IMR-90 (cell line): ENCODE results near the gene TIMP1. TPM values are rescaled to one million over a fixed set of nuclear protein-coding genes. Genes with fewer than 3 reads are reported as not detected.

Source experiments
- ATAC-seq: fragments of 200-7000 bp; cut with Tn5 transposase; 2 replicates; pipeline ENCODE4 v1.9.1; 2020; ENCODE audit warnings: low read depth, mild to moderate bottlenecking, moderate library complexity
- BruUV-seq: library from RNA; stranded (reverse); fragments of 400-500 nt; replicated peaks from 2 replicates; lab custom pipeline; 2021; lab: Mats Ljungman, UMichigan
- CTCF ChIA-PET: fragments of 300-600 bp; formaldehyde crosslinking; extraction: SDS; loops from one replicate; lab custom pipeline; 2021; ENCODE audit warnings: antibody characterized with exemption; lab: Yijun Ruan, JAX
- POLR2A ChIA-PET: fragments of 300-600 bp; sonication (Branson Sonifier 250); formaldehyde crosslinking; loops from one replicate; lab custom pipeline; 2022; ENCODE audit warnings: antibody characterized with exemption; ENCODE audit not compliant: unreplicated experiment; lab: Charles Lee
- DNase-seq: peaks from one replicate; pipeline ENCODE4 v3.0.0; 2013
- H2AFZ ChIP-seq: replicated peaks from 2 replicates; pipeline ENCODE3; 2013; ENCODE audit warnings: low read length, mild to moderate bottlenecking; ENCODE audit not compliant: poor library complexity
- H2AK5ac ChIP-seq: 2 replicates; pipeline ENCODE4 v1.6.1; 2013; ENCODE audit warnings: low read depth, low read length, inconsistent platforms
- H2AK9ac ChIP-seq: replicated peaks from 2 replicates; pipeline ENCODE3; 2013; ENCODE audit warnings: mild to moderate bottlenecking, low read depth, low read length, moderate library complexity; ENCODE audit not compliant: poor library complexity
- H2BK120ac ChIP-seq: 2 replicates; pipeline ENCODE4 v1.6.1; 2013; ENCODE audit warnings: low read depth, low read length, inconsistent platforms
- H2BK15ac ChIP-seq: 3 replicates; pipeline ENCODE4 v1.6.1; 2013; ENCODE audit warnings: low read depth, low read length, inconsistent platforms
- H2BK20ac ChIP-seq: 2 replicates; pipeline ENCODE4 v1.6.1; 2013; ENCODE audit warnings: low read depth, mild to moderate bottlenecking, inconsistent platforms, low read length, moderate library complexity
- H2BK5ac ChIP-seq: 2 replicates; pipeline ENCODE4 v1.6.1; 2013; ENCODE audit warnings: mild to moderate bottlenecking, low read depth, low read length, inconsistent platforms; ENCODE audit not compliant: poor library complexity, severe bottlenecking
- H3K14ac ChIP-seq: replicated peaks from 2 replicates; pipeline ENCODE4 v1.6.1; 2013; ENCODE audit warnings: low read depth, low read length, inconsistent platforms
- H3K18ac ChIP-seq: 2 replicates; pipeline ENCODE4 v1.6.1; 2013; ENCODE audit warnings: low read depth, low read length, control low read depth
- H3K23ac ChIP-seq: 2 replicates; pipeline ENCODE4 v1.6.1; 2013; ENCODE audit warnings: low read depth, low read length, inconsistent platforms
- H3K27ac ChIP-seq: 2 replicates; pipeline ENCODE4 v1.5.1; 2013; ENCODE audit warnings: mild to moderate bottlenecking, control low read depth, low read length; ENCODE audit not compliant: insufficient read depth
- H3K27me3 ChIP-seq: 2 replicates; pipeline ENCODE4 v1.6.1; 2013; ENCODE audit warnings: low read length; ENCODE audit not compliant: control insufficient read depth, insufficient read depth
- H3K36me3 ChIP-seq: 2 replicates; pipeline ENCODE4 v1.6.1; 2013; ENCODE audit warnings: low read length, mixed read lengths; ENCODE audit not compliant: control insufficient read depth, insufficient read depth
- H3K4ac ChIP-seq: 2 replicates; pipeline ENCODE4 v1.6.1; 2013; ENCODE audit warnings: low read depth, low read length, inconsistent platforms
- H3K4me1 ChIP-seq: 2 replicates; pipeline ENCODE4 v1.6.1; 2013; ENCODE audit warnings: low read length, mixed read lengths; ENCODE audit not compliant: control insufficient read depth, insufficient read depth
- H3K4me2 ChIP-seq: 2 replicates; pipeline ENCODE4 v1.6.1; 2013; ENCODE audit warnings: low read depth, mild to moderate bottlenecking, control low read depth, low read length, moderate library complexity
- H3K4me3 ChIP-seq: 2 replicates; pipeline ENCODE4 v1.5.1; 2013; ENCODE audit warnings: low read depth, mild to moderate bottlenecking, control low read depth, low read length, moderate library complexity; ENCODE audit not compliant: insufficient read depth
- H3K56ac ChIP-seq: 2 replicates; pipeline ENCODE4 v1.6.1; 2013; ENCODE audit warnings: low read length, inconsistent platforms; ENCODE audit not compliant: insufficient read depth; ENCODE audit errors: extremely low read depth
- H3K79me1 ChIP-seq, 2 experiments: 2 replicates each; pipeline ENCODE4 v1.6.1; 2013; ENCODE audit warnings: low read length in 2 of 2, inconsistent platforms in 1 of 2, low read depth in 1 of 2
- H3K9ac ChIP-seq: 2 replicates; pipeline ENCODE4 v1.6.1; 2013; ENCODE audit warnings: low read depth, low read length, control low read depth
- H3K9me1 ChIP-seq: 2 replicates; pipeline ENCODE4 v1.6.1; 2013; ENCODE audit warnings: low read length, inconsistent platforms; ENCODE audit not compliant: insufficient read depth
- H3K9me3 ChIP-seq: 2 replicates; pipeline ENCODE4 v1.6.1; 2013; ENCODE audit warnings: low read length; ENCODE audit not compliant: control insufficient read depth, insufficient read depth
- H4K20me1 ChIP-seq: 2 replicates; pipeline ENCODE4 v1.6.1; 2013; ENCODE audit warnings: low read length, inconsistent platforms; ENCODE audit not compliant: insufficient read depth
- H4K5ac ChIP-seq: 2 replicates; pipeline ENCODE4 v1.6.1; 2013; ENCODE audit warnings: mild to moderate bottlenecking, low read depth, low read length, control low read depth
- H4K8ac ChIP-seq, 2 experiments: 2 replicates each; pipeline ENCODE4 v1.6.1; 2013; ENCODE audit warnings: low read depth in 2 of 2, low read length in 2 of 2, control low read depth in 1 of 2, inconsistent platforms in 1 of 2
- H4K91ac ChIP-seq: 2 replicates; pipeline ENCODE4 v1.6.1; 2013; ENCODE audit warnings: low read depth, low read length, inconsistent platforms; ENCODE audit not compliant: insufficient read depth
- CEBPB ChIP-seq: IDR thresholded peaks from 2 replicates; pipeline ENCODE4 v1.6.1; 2012; ENCODE audit warnings: low read depth, low read length, improper control_type of control experiment
- CHD1 ChIP-seq: IDR thresholded peaks from 2 replicates; pipeline ENCODE4 v1.6.1; 2012; ENCODE audit warnings: low read depth, low read length, improper control_type of control experiment
- FOS ChIP-seq: fragments of 150-350 bp; IDR thresholded peaks from 2 replicates; pipeline ENCODE4 v1.6.1; 2016; ENCODE audit warnings: low read depth, low read length
- MAFK ChIP-seq: IDR thresholded peaks from 2 replicates; pipeline ENCODE4 v1.6.1; 2012; ENCODE audit warnings: low read depth, low read length, improper control_type of control experiment
- MAZ ChIP-seq: IDR thresholded peaks from 2 replicates; pipeline ENCODE4 v1.6.1; 2012; ENCODE audit warnings: low read depth, mild to moderate bottlenecking, low read length, improper control_type of control experiment, moderate library complexity, borderline replicate concordance
- MXI1 ChIP-seq: IDR thresholded peaks from 2 replicates; pipeline ENCODE4 v1.6.1; 2012; ENCODE audit warnings: low read depth, mild to moderate bottlenecking, low read length, moderate library complexity, borderline replicate concordance
- NFE2L2 ChIP-seq: fragments of 150-350 bp; IDR thresholded peaks from 2 replicates; pipeline ENCODE4 v1.6.1; 2016; ENCODE audit warnings: low read depth, mild to moderate bottlenecking, low read length
- RAD21 ChIP-seq: IDR thresholded peaks from 2 replicates; pipeline ENCODE4 v1.6.1; 2012; ENCODE audit warnings: low read length, improper control_type of control experiment
- RCOR1 ChIP-seq: IDR thresholded peaks from 2 replicates; pipeline ENCODE4 v1.6.1; 2012; ENCODE audit warnings: mild to moderate bottlenecking, low read length, improper control_type of control experiment; ENCODE audit not compliant: insufficient replicate concordance
- RFX5 ChIP-seq: IDR thresholded peaks from 2 replicates; pipeline ENCODE4 v1.8.0; 2012; ENCODE audit warnings: low read depth, mild to moderate bottlenecking, low read length, moderate library complexity
- WGBS, 2 experiments: methylation state at CpG; one replicate each; pipeline versions ENCODE4 v1.1.5 to v1.1.7; 2013; ENCODE audit warnings: missing lambda C conversion rate in 2 of 2; ENCODE audit not compliant: insufficient read length in 1 of 2; ENCODE audit errors: extremely low coverage in 2 of 2; 5-methylcytosine and 5-hydroxymethylcytosine counted together
- dilution Hi-C: fragments of 300-500 bp; cut with HindIII; formaldehyde crosslinking; loops from one replicate; pipeline ENCODE4 v1.14.3; 2018; ENCODE audit warnings: low sequenced_read_pairs; ENCODE audit not compliant: unreplicated experiment
- in situ Hi-C: fragments of 300-500 bp; cut with MboI; formaldehyde crosslinking; loops from 3 replicates; pipeline ENCODE4 v1.14.3; 2019; ENCODE audit warnings: low sequenced_read_pairs, inconsistent platforms, mixed read lengths
- intact Hi-C: fragments of 100-400 bp; cut with micrococcal nuclease; formaldehyde crosslinking; loops from 2 replicates; pipeline ENCODE4 v1.10.0; 2022
- polyA plus RNA-seq, 3 experiments: library from polyadenylated mRNA; depleted of rRNA; stranded (reverse); fragments of >200 nt; gene quantifications; 2 replicates each; pipeline ENCODE4 v1.2.3, GENCODE V29; 2012; ENCODE audit warnings: low replicate concordance in 1 of 3
- total RNA-seq: library from RNA; depleted of rRNA; stranded (reverse); fragments of >200 nt; gene quantifications from 2 replicates; pipeline ENCODE4 v1.2.3, GENCODE V29; 2012
- TF ChIP-seq, protein P1 (sequence below): fragments of 150-350 bp; IDR thresholded peaks from 2 replicates; pipeline ENCODE4 v1.6.1; 2016; ENCODE audit warnings: low read depth, mild to moderate bottlenecking, low read length, moderate library complexity, borderline replicate concordance
- TF ChIP-seq, protein P2 (sequence below): conservative IDR thresholded peaks from 2 replicates; pipeline ENCODE4 v1.5.1; 2012; ENCODE audit warnings: mild to moderate bottlenecking, low read depth, low read length, improper control_type of control experiment

The TIMP1 gene
- total and polyA plus RNA-seq, 2 of the 4 experiments (the other 2 are of a cell fraction): 512 to 3,078 TPM

DNA sequence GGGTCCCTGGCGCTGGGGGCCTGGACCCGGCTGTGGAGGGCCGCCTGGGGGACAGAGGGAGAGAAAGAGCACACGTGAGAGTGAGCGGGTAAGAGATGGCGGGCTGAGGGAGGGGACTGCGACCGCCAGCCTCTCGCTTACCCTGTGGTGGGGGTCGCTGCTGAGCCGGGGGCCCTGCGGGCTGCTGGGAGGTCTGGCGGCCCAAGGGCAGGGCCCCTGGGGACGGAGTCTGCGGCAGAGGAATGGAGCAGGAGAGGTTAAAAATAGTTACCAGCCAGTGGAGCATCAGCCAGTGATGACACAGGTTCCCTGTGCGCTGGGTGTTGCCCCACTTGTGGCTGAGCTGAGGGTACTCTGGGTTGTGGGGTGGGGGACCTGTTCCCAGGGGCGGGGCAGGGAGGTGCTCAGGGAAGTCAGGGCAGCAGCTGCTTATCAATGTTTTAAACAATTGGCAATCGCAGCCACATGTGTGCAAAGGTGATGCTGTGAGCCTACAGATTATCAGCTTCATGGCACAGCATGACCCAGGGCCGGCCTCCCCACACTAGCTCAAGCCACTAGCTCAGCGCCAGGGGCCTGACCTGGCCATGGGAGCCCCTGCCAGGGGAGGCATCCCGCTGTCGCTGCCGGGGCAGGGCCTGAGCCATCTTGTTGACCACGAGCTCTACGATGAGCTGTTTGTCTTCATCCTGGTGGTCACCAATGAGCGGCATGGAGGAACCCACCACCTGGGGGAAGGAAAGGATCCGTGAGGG is 7.5 kb upstream of the TIMP1 start:
- WGBS, 2 experiments: 30% methylated on average over 2 of the region's 27 CpGs; no CpG with 5 or more reads in 1 of the 2 experiments
- intact Hi-C loops: no loop called here
- no peak overlapping the region for H2BK5ac ChIP-seq
- no peak overlapping the region for H3K23ac ChIP-seq
- H3K4me3 ChIP-seq: no peak overlapping the region
- no peak overlapping the region for H3K4me2 ChIP-seq
- no peak for ATAC-seq
- H3K9me3 ChIP-seq: no peaks in the 10 kb centered on the region; the same call in 1 of the 2 replicates
- POLR2A ChIA-PET: no interaction called here
- peak overlapping the region; percentile 67 for H2AFZ ChIP-seq
- H3K14ac ChIP-seq: no peak overlapping the region
- peak overlapping the region; percentile 9; the same call in 1 of the 2 replicates for H4K5ac ChIP-seq
- no peak overlapping the region for H2BK15ac ChIP-seq
- no peak for DNase-seq
- peak overlapping the region; percentile 51 for H3K4ac ChIP-seq
- H3K4me1 ChIP-seq: peaks cover 31% of the 10 kb centered on the region
- no peak overlapping the region for H3K56ac ChIP-seq
- peaks cover 16% of the 10 kb centered on the region for H3K9me1 ChIP-seq
- H3K18ac ChIP-seq: no peak overlapping the region; the same call in 1 of the 2 replicates
- no peak overlapping the region for H3K9ac ChIP-seq
- H3K27ac ChIP-seq: peak overlapping the region; percentile 36; the same call in 1 of the 2 replicates
- in situ Hi-C loops: no loop called here
- peaks cover 0 to 7% of the 10 kb centered on the region in 2 experiments; a peak in 1 of 4 replicates for H3K79me1 ChIP-seq
- H2AK9ac ChIP-seq: peak overlapping the region; percentile 19
- no peak overlapping the region for H2BK20ac ChIP-seq
- no TSS peak for BruUV-seq
- no peaks in the 10 kb centered on the region for H4K20me1 ChIP-seq
- dilution Hi-C loops: no loop called here
- CTCF ChIA-PET: no interaction called here
- H3K36me3 ChIP-seq: peaks cover 13% of the 10 kb centered on the region; the same call in 1 of the 2 replicates
- H3K27me3 ChIP-seq: no peaks in the 10 kb centered on the region
- peak overlapping the region; percentile 58; the same call in 1 of the 2 replicates for H2BK120ac ChIP-seq
- H2AK5ac ChIP-seq: peak overlapping the region; percentile 40; the same call in 1 of the 2 replicates
- H4K91ac ChIP-seq: no peak overlapping the region; the same call in 1 of the 2 replicates
- H4K8ac ChIP-seq: peak overlapping the region in 1 of 2 experiments; percentile 55; a peak in 2 of 4 replicates
- TF ChIP-seq, protein P1, sequence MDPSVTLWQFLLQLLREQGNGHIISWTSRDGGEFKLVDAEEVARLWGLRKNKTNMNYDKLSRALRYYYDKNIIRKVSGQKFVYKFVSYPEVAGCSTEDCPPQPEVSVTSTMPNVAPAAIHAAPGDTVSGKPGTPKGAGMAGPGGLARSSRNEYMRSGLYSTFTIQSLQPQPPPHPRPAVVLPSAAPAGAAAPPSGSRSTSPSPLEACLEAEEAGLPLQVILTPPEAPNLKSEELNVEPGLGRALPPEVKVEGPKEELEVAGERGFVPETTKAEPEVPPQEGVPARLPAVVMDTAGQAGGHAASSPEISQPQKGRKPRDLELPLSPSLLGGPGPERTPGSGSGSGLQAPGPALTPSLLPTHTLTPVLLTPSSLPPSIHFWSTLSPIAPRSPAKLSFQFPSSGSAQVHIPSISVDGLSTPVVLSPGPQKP: no peak
- no peak for TF ChIP-seq RCOR1
- no peak for TF ChIP-seq CEBPB
- no peak for TF ChIP-seq MAZ
- TF ChIP-seq, protein P2, sequence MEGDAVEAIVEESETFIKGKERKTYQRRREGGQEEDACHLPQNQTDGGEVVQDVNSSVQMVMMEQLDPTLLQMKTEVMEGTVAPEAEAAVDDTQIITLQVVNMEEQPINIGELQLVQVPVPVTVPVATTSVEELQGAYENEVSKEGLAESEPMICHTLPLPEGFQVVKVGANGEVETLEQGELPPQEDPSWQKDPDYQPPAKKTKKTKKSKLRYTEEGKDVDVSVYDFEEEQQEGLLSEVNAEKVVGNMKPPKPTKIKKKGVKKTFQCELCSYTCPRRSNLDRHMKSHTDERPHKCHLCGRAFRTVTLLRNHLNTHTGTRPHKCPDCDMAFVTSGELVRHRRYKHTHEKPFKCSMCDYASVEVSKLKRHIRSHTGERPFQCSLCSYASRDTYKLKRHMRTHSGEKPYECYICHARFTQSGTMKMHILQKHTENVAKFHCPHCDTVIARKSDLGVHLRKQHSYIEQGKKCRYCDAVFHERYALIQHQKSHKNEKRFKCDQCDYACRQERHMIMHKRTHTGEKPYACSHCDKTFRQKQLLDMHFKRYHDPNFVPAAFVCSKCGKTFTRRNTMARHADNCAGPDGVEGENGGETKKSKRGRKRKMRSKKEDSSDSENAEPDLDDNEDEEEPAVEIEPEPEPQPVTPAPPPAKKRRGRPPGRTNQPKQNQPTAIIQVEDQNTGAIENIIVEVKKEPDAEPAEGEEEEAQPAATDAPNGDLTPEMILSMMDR: no peak
- no peak for TF ChIP-seq CHD1
- TF ChIP-seq RAD21: no peak
- TF ChIP-seq RFX5: no peak
- no peak for TF ChIP-seq NFE2L2
- no peak for TF ChIP-seq MAFK
- TF ChIP-seq FOS: no peak
- TF ChIP-seq MXI1: no peak
